Activated naive CD8-positive, alpha-beta T cell treated with anti-CD3 and anti-CD28 coated beads for 36 hours (primary cell): ENCODE data around the gene PCSK4. TPM values are rescaled to one million over a fixed set of nuclear protein-coding genes. Genes with fewer than 3 reads are reported as not detected.
A peak's percentile ranks its signal among the peaks of the same experiment; 100 is the strongest.

Source experiments
- DNase-seq: peaks from one replicate; pipeline ENCODE4 v3.0.0; 2021
- H3K27ac Mint-ChIP-seq: one replicate; pipeline ENCODE4 v1.8.0; 2022; ENCODE audit warnings: mild to moderate bottlenecking, moderate library complexity, mixed read lengths
- H3K27me3 Mint-ChIP-seq: one replicate; pipeline ENCODE4 v1.8.0; 2022; ENCODE audit warnings: mild to moderate bottlenecking, mixed read lengths
- H3K36me3 Mint-ChIP-seq: one replicate; pipeline ENCODE4 v1.8.0; 2021; ENCODE audit warnings: mild to moderate bottlenecking, mixed read lengths
- H3K4me1 Mint-ChIP-seq: one replicate; pipeline ENCODE4 v1.8.0; 2021; ENCODE audit warnings: mixed read lengths
- H3K4me3 Mint-ChIP-seq: one replicate; pipeline ENCODE4 v1.8.0; 2022; ENCODE audit warnings: mild to moderate bottlenecking, moderate library complexity, mixed read lengths
- H3K9me3 Mint-ChIP-seq: one replicate; pipeline ENCODE4 v1.8.0; 2022; ENCODE audit warnings: mixed read lengths
- total RNA-seq, 2 experiments: library from RNA; stranded (reverse); gene quantifications; one replicate each; pipeline ENCODE4 v1.2.3, GENCODE V29; 2021

PCSK4 gene
- total RNA-seq, 2 experiments from 2014 or later = 1.5 to 1.7 TPM

DNA sequence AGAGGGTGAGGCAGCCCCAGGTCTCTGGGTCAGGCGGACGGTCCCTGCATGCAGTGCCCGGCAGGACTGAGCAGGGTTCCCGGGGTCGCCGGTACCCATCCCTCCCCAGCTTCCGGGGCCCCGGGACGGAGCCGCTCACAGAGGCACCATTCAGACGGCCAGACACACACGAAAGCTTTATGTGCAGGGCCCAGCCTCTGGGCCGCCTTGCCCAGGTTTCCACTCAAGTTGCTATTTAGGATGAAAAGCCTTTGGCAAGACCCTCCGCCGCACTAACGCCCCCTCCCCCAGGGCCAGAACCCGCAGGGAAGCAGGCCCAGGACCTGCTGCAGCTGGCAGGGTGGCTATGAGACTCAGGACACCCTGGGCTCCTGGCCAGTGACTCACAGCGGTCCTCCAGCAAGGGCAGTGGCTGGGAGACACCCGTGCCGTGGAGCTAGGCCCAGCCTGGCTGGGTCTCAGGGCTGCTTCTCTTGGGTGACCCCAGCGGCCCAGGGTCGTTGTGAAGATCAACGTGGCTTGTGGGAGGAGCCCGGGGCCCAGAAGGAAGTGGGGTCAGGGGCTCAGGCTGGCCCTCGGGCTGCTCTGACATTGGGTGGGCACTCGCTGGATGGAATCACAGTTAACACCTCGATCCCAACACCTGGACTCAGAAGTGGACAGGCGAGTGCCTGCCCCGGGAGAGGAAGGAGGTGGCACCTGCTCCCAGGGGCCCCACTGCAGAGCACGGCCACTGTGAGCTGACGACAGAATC, 16.0 kb downstream of the PCSK4 start:
- peaks cover 9% of the 10 kb centered on the region for H3K36me3 Mint-ChIP-seq
- no peaks in the 10 kb centered on the region for H3K9me3 Mint-ChIP-seq
- H3K4me3 Mint-ChIP-seq = no peak overlapping the region
- peaks cover 14% of the 10 kb centered on the region for H3K4me1 Mint-ChIP-seq
- no peak overlapping the region for H3K27ac Mint-ChIP-seq
- H3K27me3 Mint-ChIP-seq = peaks cover 14% of the 10 kb centered on the region
- no peak for DNase-seq

DNA sequence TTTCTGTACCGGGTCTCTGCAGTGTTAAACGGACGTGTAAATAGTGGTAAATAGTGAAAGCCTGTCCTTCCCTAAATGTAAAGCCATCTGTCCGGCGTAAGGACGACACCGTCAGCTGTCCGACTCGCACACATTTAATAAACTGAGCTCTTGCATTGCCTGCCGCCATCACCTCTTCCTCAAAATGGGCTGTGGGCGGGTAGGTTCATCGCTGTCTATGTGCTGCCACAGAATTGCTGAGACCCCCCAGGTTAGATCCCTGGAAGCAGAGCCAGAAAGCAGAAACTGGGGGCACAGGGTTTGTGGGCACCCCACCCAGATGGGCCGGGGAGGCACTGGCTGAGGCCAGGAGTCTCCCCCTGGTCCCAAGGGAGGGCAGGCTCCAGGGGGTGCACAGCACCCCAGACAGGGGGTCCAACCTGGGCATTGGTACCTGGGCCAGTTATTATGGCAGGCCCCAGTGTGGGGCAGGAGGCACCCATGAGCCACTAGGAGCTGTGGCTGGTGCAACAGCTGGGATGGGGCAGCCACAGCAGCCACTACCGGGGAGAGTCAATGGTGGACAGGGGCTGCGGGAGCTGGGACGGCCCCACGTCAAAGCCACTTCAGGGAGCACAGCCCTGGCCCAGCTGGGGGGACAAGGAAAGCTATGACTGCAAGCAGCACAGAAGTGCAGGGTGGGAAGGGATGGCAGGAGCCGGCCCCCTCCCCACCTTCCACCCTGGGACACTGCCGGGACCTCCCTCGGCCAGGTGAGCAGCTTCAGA, 16.9 kb downstream of the PCSK4 start:
- H3K36me3 Mint-ChIP-seq = peaks cover 7% of the 10 kb centered on the region
- H3K4me1 Mint-ChIP-seq = peaks cover 11% of the 10 kb centered on the region
- no peak for DNase-seq
- H3K27me3 Mint-ChIP-seq = peaks cover 14% of the 10 kb centered on the region
- no peak overlapping the region for H3K4me3 Mint-ChIP-seq
- H3K27ac Mint-ChIP-seq = peak overlapping the region; percentile 21
- no peaks in the 10 kb centered on the region for H3K9me3 Mint-ChIP-seq

DNA sequence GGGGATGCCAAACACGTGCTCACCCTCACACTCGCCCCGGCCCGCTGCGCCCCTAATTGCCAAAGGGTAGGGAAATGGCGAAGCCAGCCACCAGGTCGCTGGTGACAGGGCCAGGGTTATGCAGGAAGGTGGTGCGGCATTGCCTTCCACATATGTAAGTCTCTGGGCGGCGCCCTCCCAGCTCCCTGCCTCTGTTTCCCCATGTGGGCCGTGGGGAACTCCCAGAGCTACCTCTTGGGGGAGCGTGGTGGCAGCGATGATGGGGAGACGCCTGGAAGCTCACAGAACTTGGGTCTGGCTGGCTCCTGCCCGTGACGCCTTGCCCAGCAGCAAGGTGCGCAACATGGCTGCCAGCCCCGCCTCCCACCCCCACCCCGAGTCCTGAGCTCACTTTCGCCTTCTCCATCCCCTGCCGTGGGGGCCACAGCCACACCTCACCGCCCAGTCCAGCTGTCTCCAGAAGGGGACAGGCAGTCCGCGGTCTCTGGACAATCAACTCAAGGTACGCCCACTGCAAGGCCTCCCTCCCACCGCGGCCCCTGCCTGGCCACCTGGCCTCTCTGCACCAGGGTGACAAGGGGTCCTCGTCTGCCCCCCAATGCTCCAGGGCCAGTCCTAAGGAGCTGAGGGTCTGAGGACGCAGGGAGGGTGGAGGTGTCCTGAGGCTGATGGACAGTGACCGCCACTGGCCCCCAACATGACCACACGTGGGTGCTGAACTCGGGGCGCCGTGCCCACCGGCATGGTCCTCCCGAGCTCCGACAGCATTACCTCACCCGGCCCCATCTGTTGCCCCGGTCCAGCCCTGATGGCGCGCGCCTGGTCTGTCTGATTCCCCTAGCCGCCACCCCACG, 17.7 kb downstream of the PCSK4 start:
- Mint-ChIP-seq H3K36me3 (peaks cover 6% of the 10 kb centered on the region), H3K4me3 (no peak overlapping the region), H3K4me1 (peaks cover 9% of the 10 kb centered on the region), H3K9me3 (no peaks in the 10 kb centered on the region), H3K27me3 (peaks cover 14% of the 10 kb centered on the region), H3K27ac (no peak overlapping the region)
- DNase-seq = no peak

DNA sequence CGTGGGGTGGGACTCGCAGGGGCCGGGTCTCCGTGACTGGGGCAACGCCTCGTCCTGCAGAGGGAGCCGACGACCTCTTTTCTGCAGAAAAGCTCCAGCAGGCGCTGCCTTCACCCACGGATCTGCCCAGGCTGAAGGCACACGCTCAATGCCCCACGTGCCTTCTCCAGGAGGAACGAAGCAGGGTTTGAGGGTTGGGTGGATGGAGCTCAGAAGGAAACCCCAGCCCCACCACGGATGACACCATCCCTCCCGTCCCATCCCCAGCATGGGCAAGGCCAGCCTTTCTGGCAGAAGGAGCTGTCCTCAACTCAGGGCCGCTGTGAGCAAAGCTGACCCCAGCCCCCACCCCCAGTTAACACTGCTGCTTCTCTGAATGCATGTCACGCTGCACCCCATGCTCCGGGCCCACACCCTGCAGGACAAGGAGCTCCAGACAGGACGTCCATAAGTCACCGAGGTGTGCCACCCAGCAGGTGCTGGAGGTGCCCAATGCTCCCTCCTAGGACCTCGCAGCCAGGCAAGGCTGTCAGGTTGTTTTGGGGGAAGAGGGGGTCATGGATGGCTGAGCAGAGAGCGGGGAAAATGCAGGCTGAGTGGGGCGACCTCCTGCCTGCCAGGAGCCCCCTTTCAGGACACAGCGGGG, 18.5 kb downstream of the PCSK4 start:
- no peak for DNase-seq
- Mint-ChIP-seq H3K4me1 (peaks cover 5% of the 10 kb centered on the region), H3K9me3 (no peaks in the 10 kb centered on the region), H3K4me3 (no peak overlapping the region), H3K27ac (no peak overlapping the region), H3K27me3 (peaks cover 17% of the 10 kb centered on the region), H3K36me3 (peaks cover 3% of the 10 kb centered on the region)

DNA sequence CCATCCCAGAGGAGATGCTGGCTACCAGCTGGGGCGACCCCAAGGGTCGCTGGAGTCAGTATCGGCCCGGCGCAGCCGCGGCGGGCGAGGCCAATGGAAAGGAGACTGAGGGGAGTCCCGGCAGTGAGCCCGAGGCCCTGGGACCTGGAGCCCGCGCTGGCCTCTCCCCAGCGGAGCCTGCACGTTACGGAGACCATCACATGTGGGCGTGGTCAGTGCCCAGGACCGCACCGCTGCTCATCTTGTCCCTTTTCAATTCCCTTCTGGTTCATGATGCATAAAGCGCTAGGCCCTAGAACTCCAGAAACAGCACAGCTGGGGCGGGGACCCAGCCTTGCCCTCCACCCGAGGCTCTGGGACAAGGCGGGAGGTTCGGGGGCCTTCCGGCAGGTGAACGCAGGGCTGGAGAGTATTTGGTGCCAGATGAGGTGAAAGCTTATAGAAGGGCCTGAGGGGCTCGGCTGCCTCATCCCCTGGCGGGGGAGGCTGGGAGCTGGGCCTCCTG, 19.1 kb downstream of the PCSK4 start:
- no peaks in the 10 kb centered on the region for H3K36me3 Mint-ChIP-seq
- no peak for DNase-seq
- H3K9me3 Mint-ChIP-seq = no peaks in the 10 kb centered on the region
- no peak overlapping the region for H3K27ac Mint-ChIP-seq
- H3K4me3 Mint-ChIP-seq = no peak overlapping the region
- H3K27me3 Mint-ChIP-seq = peaks cover 18% of the 10 kb centered on the region
- peaks cover 2% of the 10 kb centered on the region for H3K4me1 Mint-ChIP-seq

DNA sequence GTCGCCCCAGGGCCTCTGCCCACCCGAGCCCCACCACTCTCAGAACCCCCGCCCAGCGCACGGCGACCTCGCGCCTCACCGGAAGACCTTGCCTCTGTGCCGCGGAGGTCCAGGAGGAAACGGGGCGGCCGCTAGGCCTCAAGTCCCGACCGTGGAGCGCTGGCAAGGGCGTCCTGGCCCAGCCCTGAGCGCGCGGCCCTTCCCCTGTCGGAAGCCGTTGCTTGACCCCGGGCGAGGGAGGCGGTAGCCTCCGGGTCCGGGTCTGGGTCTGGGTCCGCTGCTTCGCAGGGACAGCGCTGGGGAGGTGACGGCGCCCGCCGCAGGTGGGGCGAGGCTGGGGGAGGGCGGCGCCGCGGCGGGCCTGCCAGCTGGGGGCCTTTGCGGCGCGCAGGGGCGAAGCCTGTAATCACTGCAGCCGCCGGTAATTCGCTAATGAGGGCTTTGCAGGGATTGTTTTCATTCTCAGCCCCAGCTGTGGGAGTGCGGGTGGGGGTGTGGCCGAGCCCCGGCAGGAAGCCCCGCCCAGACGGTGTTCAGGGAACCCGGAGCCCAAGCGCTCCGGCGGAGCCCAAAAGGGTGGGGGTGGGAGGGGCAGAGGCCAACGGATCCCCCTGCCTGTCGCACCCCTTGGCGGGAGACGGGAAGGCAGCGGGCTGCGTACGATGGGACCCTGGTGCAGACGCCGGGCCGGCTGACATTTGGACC, 19.7 kb downstream of the PCSK4 start:
- peaks cover 2% of the 10 kb centered on the region for H3K4me1 Mint-ChIP-seq
- H3K36me3 Mint-ChIP-seq = no peaks in the 10 kb centered on the region
- peaks cover 18% of the 10 kb centered on the region for H3K27me3 Mint-ChIP-seq
- peak overlapping the region; percentile 50 for H3K4me3 Mint-ChIP-seq
- no peak overlapping the region for H3K27ac Mint-ChIP-seq
- no peaks in the 10 kb centered on the region for H3K9me3 Mint-ChIP-seq
- peak; percentile 71 for DNase-seq

GRCh38 chr19:1470055-1470304, 20.2 kb downstream of the PCSK4 start:
- H3K4me1 Mint-ChIP-seq = peaks cover 2% of the 10 kb centered on the region
- no peaks in the 10 kb centered on the region for H3K9me3 Mint-ChIP-seq
- no peak overlapping the region for H3K27ac Mint-ChIP-seq
- no peaks in the 10 kb centered on the region for H3K36me3 Mint-ChIP-seq
- peak overlapping the region; percentile 50 for H3K4me3 Mint-ChIP-seq
- no peak for DNase-seq
- H3K27me3 Mint-ChIP-seq = peaks cover 18% of the 10 kb centered on the region

GRCh38 chr19:1469255-1470054, 20.7 kb downstream of the PCSK4 start:
- Mint-ChIP-seq H3K4me3 (no peak overlapping the region), H3K4me1 (peaks cover 2% of the 10 kb centered on the region), H3K27me3 (peaks cover 24% of the 10 kb centered on the region), H3K27ac (no peak overlapping the region), H3K9me3 (no peaks in the 10 kb centered on the region), H3K36me3 (no peaks in the 10 kb centered on the region)
- DNase-seq = peak; percentile 48

GRCh38 chr19:1468821-1469254, 21.3 kb downstream of the PCSK4 start:
- Mint-ChIP-seq H3K27me3 (peaks cover 24% of the 10 kb centered on the region), H3K27ac (no peak overlapping the region), H3K4me1 (peaks cover 2% of the 10 kb centered on the region), H3K9me3 (no peaks in the 10 kb centered on the region), H3K36me3 (no peaks in the 10 kb centered on the region), H3K4me3 (peak overlapping the region; percentile 22)
- DNase-seq = peak; percentile 51

DNA sequence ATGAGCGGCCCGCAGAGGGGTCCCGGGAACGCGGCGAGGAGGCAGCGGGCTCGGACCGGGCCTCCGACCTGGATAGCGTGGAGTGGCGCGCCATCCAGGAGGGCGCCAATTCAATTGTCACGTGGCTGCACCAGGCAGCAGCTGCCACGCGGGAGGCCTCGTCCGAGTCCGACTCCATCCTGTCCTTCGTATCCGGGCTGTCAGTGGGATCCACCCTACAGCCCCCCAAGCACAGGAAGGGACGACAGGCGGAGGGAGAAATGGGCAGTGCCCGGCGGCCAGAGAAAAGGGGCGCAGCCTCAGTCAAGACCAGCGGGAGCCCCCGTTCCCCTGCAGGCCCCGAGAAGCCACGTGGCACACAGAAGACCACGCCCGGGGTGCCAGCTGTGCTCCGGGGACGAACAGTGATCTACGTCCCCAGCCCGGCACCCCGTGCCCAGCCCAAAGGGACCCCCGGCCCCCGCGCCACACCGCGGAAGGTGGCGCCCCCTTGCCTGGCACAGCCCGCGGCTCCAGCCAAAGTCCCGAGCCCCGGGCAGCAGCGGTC, 21.8 kb downstream of the PCSK4 start:
- Mint-ChIP-seq H3K4me3 (no peak overlapping the region), H3K4me1 (peaks cover 2% of the 10 kb centered on the region), H3K9me3 (no peaks in the 10 kb centered on the region), H3K27ac (no peak overlapping the region), H3K27me3 (peaks cover 24% of the 10 kb centered on the region), H3K36me3 (no peaks in the 10 kb centered on the region)
- DNase-seq = no peak

- Mint-ChIP-seq H3K27ac (no peak overlapping the region), H3K4me1 (peaks cover 2% of the 10 kb centered on the region), H3K9me3 (no peaks in the 10 kb centered on the region), H3K4me3 (no peak overlapping the region), H3K36me3 (no peaks in the 10 kb centered on the region), H3K27me3 (peaks cover 24% of the 10 kb centered on the region)
- DNase-seq = no peak
These were observed 22.5 kb downstream of the PCSK4 start for GRCh38 chr19:1467490-1468273.

DNA sequence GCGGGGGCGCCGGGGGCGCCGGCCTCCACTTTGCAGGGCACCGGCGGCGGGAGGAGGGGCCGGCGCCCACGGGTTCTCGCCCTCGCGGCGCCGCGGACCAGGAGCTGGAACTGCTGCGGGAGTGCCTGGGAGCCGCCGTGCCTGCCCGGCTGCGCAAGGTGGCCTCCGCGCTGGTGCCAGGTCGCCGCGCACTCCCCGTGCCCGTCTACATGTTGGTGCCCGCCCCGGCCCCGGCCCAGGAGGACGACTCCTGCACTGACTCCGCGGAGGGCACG, 23.0 kb downstream of the PCSK4 start:
- Mint-ChIP-seq H3K27me3 (peaks cover 24% of the 10 kb centered on the region), H3K27ac (no peak overlapping the region), H3K4me1 (peaks cover 2% of the 10 kb centered on the region), H3K36me3 (no peaks in the 10 kb centered on the region), H3K9me3 (no peaks in the 10 kb centered on the region), H3K4me3 (no peak overlapping the region)
- no peak for DNase-seq
